SU-DHL-6 (cell line): ENCODE measurements around the gene ZSCAN18.

Experiments
- CTCF ChIP-seq: fragments of 200-600 bp; sonication (generic); IDR thresholded peaks from one replicate; pipeline ENCODE4 v1.5.1; 2017; ENCODE audit warnings: antibody characterized with exemption, mild to moderate bottlenecking, low read length, moderate library complexity; ENCODE audit not compliant: insufficient read depth, poor library complexity, severe bottlenecking
- EZH2phosphoT487 ChIP-seq: fragments of 200-600 bp; sonication (generic), shearing (Covaris generic); conservative IDR thresholded peaks from 2 replicates; pipeline ENCODE4 v1.6.1; 2018; ENCODE audit warnings: mild to moderate bottlenecking, antibody characterized with exemption, low read length, moderate library complexity, mixed read lengths

- TF ChIP-seq CTCF: no peak
- no peak for TF ChIP-seq EZH2phosphoT487
These were observed 11.0 kb downstream of the ZSCAN18 start for GRCh38 chr19:58086825-58087710.
